Lung (tissue), 12 donors: ENCODE data around the gene TMTC2. TPM values are rescaled to one million over a fixed set of nuclear protein-coding genes. Genes with fewer than 3 reads are reported as not detected.
A peak's percentile ranks its signal among the peaks of the same experiment; 100 is the strongest.

ENCODE experiments used
- ATAC-seq: fragments of 200-7000 bp; cut with Tn5 transposase; one replicate; pipeline ENCODE4 v1.9.1; 2020; ENCODE audit warnings: moderate number of reproducible peaks; ENCODE audit not compliant: insufficient read depth, low FRiP score
- DNase-seq, 3 donors: peaks; one replicate each; pipeline ENCODE4 v3.0.0-alpha.2; 2013 to 2017
- H3K27ac ChIP-seq, 2 donors: one replicate each; pipeline ENCODE4 v1.5.1; 2013; ENCODE audit warnings: mild to moderate bottlenecking in 2 of 2, moderate library complexity in 2 of 2, control low read depth in 1 of 2, inconsistent platforms in 1 of 2, low read depth in 1 of 2, low read length in 1 of 2
- H3K27me3 ChIP-seq, 3 donors: one replicate each; pipeline ENCODE4 v1.5.1; 2013; ENCODE audit warnings: low read length in 2 of 3; ENCODE audit not compliant: control insufficient read depth in 3 of 3, insufficient read depth in 3 of 3
- H3K36me3 ChIP-seq, 4 donors: one replicate each; pipeline ENCODE4 v1.5.1; 2013; ENCODE audit warnings: low read length in 4 of 4, mild to moderate bottlenecking in 1 of 4, moderate library complexity in 1 of 4; ENCODE audit not compliant: control insufficient read depth in 4 of 4, insufficient read depth in 4 of 4
- H3K4me1 ChIP-seq, 5 donors: one replicate each; pipeline ENCODE4 v1.5.1; 2013; ENCODE audit warnings: low read length in 5 of 5, mild to moderate bottlenecking in 2 of 5, moderate library complexity in 1 of 5; ENCODE audit not compliant: control insufficient read depth in 5 of 5, insufficient read depth in 5 of 5
- H3K4me3 ChIP-seq: one replicate; pipeline ENCODE4 v1.5.1; 2013; ENCODE audit warnings: mild to moderate bottlenecking, control low read depth, moderate library complexity
- H3K9ac ChIP-seq, 2 donors: one replicate each; pipeline ENCODE4 v1.5.1; 2013; ENCODE audit warnings: low read length in 2 of 2, control low read depth in 1 of 2; ENCODE audit not compliant: insufficient read depth in 1 of 2
- H3K9me3 ChIP-seq, 4 donors: one replicate each; pipeline ENCODE4 v1.5.1; 2013; ENCODE audit warnings: low read length in 3 of 4, mild to moderate bottlenecking in 1 of 4, moderate library complexity in 1 of 4; ENCODE audit not compliant: control insufficient read depth in 4 of 4, insufficient read depth in 3 of 4
- WGBS, 2 donors: extraction: QIAGEN DNeasy Blood & Tissue Kit; methylation state at CpG; one replicate each; pipeline ENCODE4 v1.1.7; 2013; 5-methylcytosine and 5-hydroxymethylcytosine counted together
- polyA plus RNA-seq, 2 donors: library from polyadenylated mRNA; stranded (reverse); fragments of 200-250 nt; gene quantifications; one replicate each; pipeline ENCODE4 v1.2.1, GENCODE V29; 2013
- total RNA-seq, 2 donors: library from RNA; depleted of rRNA in 1 of 2; stranded (reverse); fragments of >200 nt in 1 of 2; gene quantifications; one replicate each; pipeline ENCODE4 v1.2.1, GENCODE V29; 2014 to 2021
- TF ChIP-seq, protein P1 (sequence below): IDR thresholded peaks from 2 replicates; pipeline ENCODE4 v1.5.1; 2012; ENCODE audit warnings: mild to moderate bottlenecking; ENCODE audit errors: control extremely low read depth, extremely low read depth
- donor health status: control.
- donor health status: control.
- donor health status: Bipolar disorder and iron deficiency.
- donor health status: healthy.
- donor health status: DM: yes; HTN: yes; CAD: no.

TMTC2 gene
- total and polyA plus RNA-seq, 4 donors: 5.3 to 77.1 (median 14.0) TPM

GRCh38 chr12:82817368-82817767, 130.7 kb downstream of the TMTC2 start:
- Histone ChIP-seq H3K36me3 (peaks cover 0 to 5% (median 0%) of the 10 kb centered on the region in 4 donors), H3K4me3 (no peak overlapping the region), H3K9me3 (no peaks in the 10 kb centered on the region), H3K27ac (no peak overlapping the region), H3K27me3 (no peaks in the 10 kb centered on the region), H3K9ac (no peak overlapping the region), H3K4me1 (peaks cover 0 to 2% (median 0%) of the 10 kb centered on the region in 5 donors)
- no peak for ATAC-seq
- peak in 2 of 3 donors; percentile 15 to 45 for DNase-seq
- TF ChIP-seq, protein P1, sequence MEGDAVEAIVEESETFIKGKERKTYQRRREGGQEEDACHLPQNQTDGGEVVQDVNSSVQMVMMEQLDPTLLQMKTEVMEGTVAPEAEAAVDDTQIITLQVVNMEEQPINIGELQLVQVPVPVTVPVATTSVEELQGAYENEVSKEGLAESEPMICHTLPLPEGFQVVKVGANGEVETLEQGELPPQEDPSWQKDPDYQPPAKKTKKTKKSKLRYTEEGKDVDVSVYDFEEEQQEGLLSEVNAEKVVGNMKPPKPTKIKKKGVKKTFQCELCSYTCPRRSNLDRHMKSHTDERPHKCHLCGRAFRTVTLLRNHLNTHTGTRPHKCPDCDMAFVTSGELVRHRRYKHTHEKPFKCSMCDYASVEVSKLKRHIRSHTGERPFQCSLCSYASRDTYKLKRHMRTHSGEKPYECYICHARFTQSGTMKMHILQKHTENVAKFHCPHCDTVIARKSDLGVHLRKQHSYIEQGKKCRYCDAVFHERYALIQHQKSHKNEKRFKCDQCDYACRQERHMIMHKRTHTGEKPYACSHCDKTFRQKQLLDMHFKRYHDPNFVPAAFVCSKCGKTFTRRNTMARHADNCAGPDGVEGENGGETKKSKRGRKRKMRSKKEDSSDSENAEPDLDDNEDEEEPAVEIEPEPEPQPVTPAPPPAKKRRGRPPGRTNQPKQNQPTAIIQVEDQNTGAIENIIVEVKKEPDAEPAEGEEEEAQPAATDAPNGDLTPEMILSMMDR: no peak

GRCh38 chr12:82818271-82819035, 131.7 kb downstream of the TMTC2 start:
- Histone ChIP-seq H3K36me3 (peaks cover 0 to 5% (median under 1%) of the 10 kb centered on the region in 4 donors), H3K4me3 (no peak overlapping the region), H3K9me3 (no peaks in the 10 kb centered on the region), H3K9ac (no peak overlapping the region), H3K27ac (no peak overlapping the region), H3K4me1 (peaks cover 0 to 2% (median 0%) of the 10 kb centered on the region in 5 donors), H3K27me3 (no peaks in the 10 kb centered on the region)
- ATAC-seq (no peak), DNase-seq (no peak)
- WGBS, 2 donors: 98 to 100% methylated on average over 1 of the region's 1 CpG
- TF ChIP-seq, protein P1: no peak

GRCh38 chr12:82826505-82826904, 139.8 kb downstream of the TMTC2 start:
- Histone ChIP-seq H3K4me1 (peaks cover 0 to 16% (median 4%) of the 10 kb centered on the region in 5 donors), H3K27ac (no peak overlapping the region), H3K27me3 (no peaks in the 10 kb centered on the region), H3K9ac (no peak overlapping the region), H3K9me3 (no peaks in the 10 kb centered on the region), H3K4me3 (no peak overlapping the region), H3K36me3 (peaks cover 0 to 2% (median under 1%) of the 10 kb centered on the region in 4 donors)
- ATAC-seq (no peak), DNase-seq (peak in 2 of 3 donors; percentile 60 to 73)
- TF ChIP-seq, protein P1: no peak

DNA sequence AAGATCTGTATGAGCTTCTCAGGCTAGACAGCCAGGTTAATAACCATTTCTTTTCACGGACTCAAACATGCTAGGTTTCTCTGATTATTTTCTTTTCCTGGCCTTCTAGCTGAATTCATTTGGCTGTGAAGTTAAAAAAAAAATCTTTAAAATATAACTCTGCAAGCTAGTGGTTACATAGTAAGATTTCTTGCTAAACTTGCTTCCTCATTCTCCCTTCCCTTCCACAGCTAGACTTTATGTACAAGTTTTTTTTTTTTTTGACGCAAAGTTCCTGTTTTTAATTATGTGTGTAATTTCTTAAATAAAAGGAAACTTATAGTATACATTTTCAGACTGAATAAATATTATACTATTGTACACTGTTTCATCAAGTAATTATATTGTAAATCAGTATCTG, 145.4 kb downstream of the TMTC2 start:
- H3K4me3 ChIP-seq: no peak overlapping the region
- H3K36me3 ChIP-seq: peaks cover 0 to 2% (median 0%) of the 10 kb centered on the region in 4 donors
- no peak overlapping the region for H3K9ac ChIP-seq
- H3K9me3 ChIP-seq: no peaks in the 10 kb centered on the region
- TF ChIP-seq, protein P1: no peak
- WGBS, 2 donors: 32 to 68% methylated on average over 2 of the region's 2 CpGs
- no peaks in the 10 kb centered on the region for H3K27me3 ChIP-seq
- ATAC-seq: no peak
- no peak for DNase-seq
- H3K27ac ChIP-seq: no peak overlapping the region
- H3K4me1 ChIP-seq: peaks cover 0 to 11% (median 0%) of the 10 kb centered on the region in 5 donors
